B cell (primary cell): ENCODE data around the gene TMPRSS11A. TPM values are rescaled to one million over a fixed set of nuclear protein-coding genes. Genes with fewer than 3 reads are reported as not detected.

Source experiments
- ATAC-seq: fragments of 200-7000 bp; cut with Tn5 transposase; one replicate; pipeline ENCODE4 v1.10.0; 2021; ENCODE audit warnings: low read depth, mild to moderate bottlenecking, moderate number of reproducible peaks, moderate library complexity
- CTCF ChIA-PET: fragments of 350-600 bp; sonication (Branson Sonifier 250); formaldehyde crosslinking; loops from one replicate; lab custom pipeline; 2021; ENCODE audit warnings: antibody characterized with exemption, inconsistent platforms; lab: Charles Lee
- POLR2A ChIA-PET: fragments of 350-600 bp; sonication (Branson Sonifier 250); formaldehyde crosslinking; loops from one replicate; lab custom pipeline; 2021; ENCODE audit warnings: antibody characterized with exemption; lab: Charles Lee
- DNase-seq: peaks from one replicate; pipeline ENCODE4 v3.0.0; 2013
- H2AFZ ChIP-seq: 2 replicates; pipeline ENCODE4 v1.6.1; 2012; ENCODE audit warnings: mild to moderate bottlenecking, low read depth, low read length; ENCODE audit not compliant: insufficient read depth, poor library complexity, severe bottlenecking
- H3K27ac ChIP-seq, 2 donors: 1 replicate in 1 of 2; 2 replicates in 1 of 2; pipeline ENCODE4 v1.5.1; 2012 to 2013; ENCODE audit warnings: low read length in 2 of 2, mild to moderate bottlenecking in 2 of 2, moderate library complexity in 1 of 2
- H3K27me3 ChIP-seq, 4 experiments: fragments of 200-600 bp in 1 of 4; sonication (generic) in 1 of 4; replicated peaks in 1 of 4; 1 replicate in 2 of 4; 2 replicates in 2 of 4; pipeline versions ENCODE4 v1.6.1 to v1.7.0; 2013 to 2016; ENCODE audit warnings: low read length in 3 of 4, mild to moderate bottlenecking in 2 of 4, mixed read lengths in 1 of 4, moderate library complexity in 1 of 4; ENCODE audit not compliant: insufficient read depth in 4 of 4, control insufficient read depth in 3 of 4; ENCODE audit errors: control extremely low read depth in 1 of 4
- H3K36me3 ChIP-seq, 2 experiments: replicated peaks in 1 of 2; 1 replicate in 1 of 2; 2 replicates in 1 of 2; pipeline versions ENCODE4 v1.6.1 to v1.7.1; 2013; ENCODE audit warnings: low read length in 1 of 2; ENCODE audit not compliant: insufficient read depth in 2 of 2, control insufficient read depth in 1 of 2; ENCODE audit errors: control extremely low read depth in 1 of 2, extremely low read depth in 1 of 2
- H3K4me1 ChIP-seq, 2 donors: fragments of 200-600 bp in 1 of 2; sonication (generic) in 1 of 2; 1 replicate in 1 of 2; 2 replicates in 1 of 2; pipeline versions ENCODE4 v1.5.1 to v1.6.1; 2013 to 2017; ENCODE audit warnings: low read length in 2 of 2; ENCODE audit not compliant: control insufficient read depth in 2 of 2, insufficient read depth in 2 of 2
- H3K4me2 ChIP-seq: replicated peaks from 2 replicates; pipeline ENCODE3; 2012; ENCODE audit warnings: mild to moderate bottlenecking, low read depth, low read length; ENCODE audit not compliant: poor library complexity, severe bottlenecking
- H3K4me3 ChIP-seq, 5 experiments: fragments of 200-600 bp in 1 of 5; sonication (generic) in 1 of 5; 1 replicate in 3 of 5; 2 replicates in 2 of 5; pipeline versions ENCODE4 v1.5.1 to v1.7.0; 2011 to 2016; ENCODE audit warnings: low read length in 4 of 5, mild to moderate bottlenecking in 4 of 5, low read depth in 2 of 5, control low read depth in 1 of 5, moderate library complexity in 1 of 5; ENCODE audit not compliant: insufficient read depth in 1 of 5; ENCODE audit errors: control extremely low read depth in 1 of 5, extremely low read depth in 1 of 5
- H3K79me2 ChIP-seq: fragments of 200-600 bp; sonication (generic); one replicate; pipeline ENCODE4 v1.6.0; 2016; ENCODE audit warnings: low read length; ENCODE audit not compliant: control insufficient read depth, insufficient read depth
- H3K9ac ChIP-seq: fragments of 200-600 bp; sonication (generic); 2 replicates; pipeline ENCODE4 v1.6.1; 2017; ENCODE audit warnings: mild to moderate bottlenecking, low read length, moderate library complexity
- H3K9me3 ChIP-seq, 3 donors: one replicate each; pipeline versions ENCODE4 v1.6.1 to v1.7.1; 2013; ENCODE audit warnings: low read length in 2 of 3; ENCODE audit not compliant: control insufficient read depth in 2 of 3, insufficient read depth in 1 of 3; ENCODE audit errors: control extremely low read depth in 1 of 3
- H4K20me1 ChIP-seq: 2 replicates; pipeline ENCODE4 v1.6.0; 2012; ENCODE audit warnings: mild to moderate bottlenecking, low read length; ENCODE audit not compliant: insufficient read depth, control insufficient read depth, poor library complexity, severe bottlenecking
- H3K27ac Mint-ChIP-seq: one replicate; pipeline ENCODE4 v1.8.0; 2021; ENCODE audit warnings: mixed read lengths
- H3K27me3 Mint-ChIP-seq: one replicate; pipeline ENCODE4 v1.8.0; 2021; ENCODE audit warnings: mixed read lengths
- H3K4me1 Mint-ChIP-seq: one replicate; pipeline ENCODE4 v1.8.0; 2021; ENCODE audit warnings: mixed read lengths
- H3K4me3 Mint-ChIP-seq: one replicate; pipeline ENCODE4 v1.8.0; 2021; ENCODE audit warnings: mixed read lengths
- H3K9me3 Mint-ChIP-seq: one replicate; pipeline ENCODE4 v1.8.0; 2022; ENCODE audit warnings: mixed read lengths; ENCODE audit not compliant: insufficient read depth
- CTCF ChIP-seq: fragments of 200-600 bp; IDR thresholded peaks from one replicate; pipeline ENCODE4 v1.8.0; 2022; ENCODE audit warnings: antibody characterized with exemption, mild to moderate bottlenecking
- EZH2 ChIP-seq: IDR thresholded peaks from 2 replicates; pipeline ENCODE4 v1.6.1; 2012; ENCODE audit warnings: borderline replicate concordance, low read depth, mild to moderate bottlenecking, moderate library complexity, low read length; ENCODE audit not compliant: insufficient read depth, poor library complexity, severe bottlenecking
- WGBS: methylation state at CpG from one replicate; pipeline ENCODE4 v1.1.5; 2013; ENCODE audit warnings: missing lambda C conversion rate; ENCODE audit not compliant: insufficient coverage; 5-methylcytosine and 5-hydroxymethylcytosine counted together
- intact Hi-C: fragments of 100-400 bp; cut with micrococcal nuclease; formaldehyde crosslinking; loops from one replicate; pipeline ENCODE4 v1.10.0; 2022
- polyA plus RNA-seq: library from polyadenylated mRNA; depleted of rRNA; stranded (reverse); fragments of >200 nt; gene quantifications from 2 replicates; pipeline ENCODE4 v1.2.3, GENCODE V29; 2012
- total RNA-seq, 2 donors: library from RNA; stranded (reverse); fragments of 120-200 nt in 1 of 2; gene quantifications; 1 replicate in 1 of 2; 2 replicates in 1 of 2; pipeline versions ENCODE4 v1.2.3 to v1.2.4, GENCODE V29; 2013 to 2022

TMPRSS11A gene
- total and polyA plus RNA-seq, 2 donors (not counting 1 experiment from before 2014, with no cell fraction given) = not detected

GRCh38 chr4:67909905-67910584 lies 53.2 kb downstream of the TMPRSS11A start:
- no peak overlapping the region for H3K27ac Mint-ChIP-seq
- Histone ChIP-seq H3K4me1 (no peaks in the 10 kb centered on the region), H3K9ac (no peak overlapping the region), H3K36me3 (no peaks in the 10 kb centered on the region), H3K4me3 (no peak overlapping the region), H2AFZ (no peak overlapping the region), H3K27me3 (no peaks in the 10 kb centered on the region), H4K20me1 (no peaks in the 10 kb centered on the region), H3K27ac (no peak overlapping the region), H3K79me2 (no peaks in the 10 kb centered on the region), H3K4me2 (no peak overlapping the region), H3K9me3 (no peaks in the 10 kb centered on the region)
- WGBS = no CpG with 5 or more reads among the region's 6 CpGs
- H3K4me1 Mint-ChIP-seq = no peaks in the 10 kb centered on the region
- ChIA-PET CTCF (interaction anchor here (1.0 to 2.7 kb wide), 4 partner anchors 10 to 366 kb away, joined by 3 to 14 read pairs (median 4); partner anchors contain the start of gene CENPC), POLR2A (no interaction called here)
- no peak overlapping the region for H3K4me3 Mint-ChIP-seq
- H3K9me3 Mint-ChIP-seq = peaks cover 3% of the 10 kb centered on the region
- TF ChIP-seq EZH2 (no peak), CTCF (peak; percentile 90)
- H3K27me3 Mint-ChIP-seq = peaks cover 25% of the 10 kb centered on the region
- intact Hi-C loops = no loop called here
- ATAC-seq (no peak), DNase-seq (peak; percentile 43)

GRCh38 chr4:67907650-67908049 lies 55.6 kb downstream of the TMPRSS11A start:
- no peak overlapping the region for H3K4me2 ChIP-seq
- no peaks in the 10 kb centered on the region for H3K4me1 ChIP-seq
- Mint-ChIP-seq H3K27ac (no peak overlapping the region), H3K9me3 (peaks cover 3% of the 10 kb centered on the region), H3K27me3 (peaks cover 28% of the 10 kb centered on the region), H3K4me1 (no peaks in the 10 kb centered on the region), H3K4me3 (no peak overlapping the region)
- no peaks in the 10 kb centered on the region for H3K79me2 ChIP-seq
- ATAC-seq (no peak), DNase-seq (no peak)
- intact Hi-C loops = no loop called here
- no peaks in the 10 kb centered on the region for H3K36me3 ChIP-seq
- no peak overlapping the region for H3K27ac ChIP-seq
- no peaks in the 10 kb centered on the region for H3K9me3 ChIP-seq
- H3K9ac ChIP-seq = no peak overlapping the region
- CTCF ChIA-PET = no interaction called here
- TF ChIP-seq EZH2 (no peak), CTCF (no peak)
- H4K20me1 ChIP-seq = no peaks in the 10 kb centered on the region
- no peaks in the 10 kb centered on the region for H3K27me3 ChIP-seq
- no peak overlapping the region for H3K4me3 ChIP-seq
- no peak overlapping the region for H2AFZ ChIP-seq
- POLR2A ChIA-PET = no interaction called here
- 92% methylated on average over 3 of the region's 4 CpGs for WGBS
